Caco-2 (cell line): Measurements from ENCODE around the gene PDLIM1. TPM values are rescaled to one million over a fixed set of nuclear protein-coding genes. Genes with fewer than 3 reads are reported as not detected.

Experiments used
- BruUV-seq: library from RNA; stranded (reverse); fragments of 400-500 nt; replicated peaks from 2 replicates; lab custom pipeline; 2021; lab: Mats Ljungman, UMichigan
- CTCF ChIA-PET: fragments of 300-600 bp; sonication (Branson Sonifier 250); formaldehyde crosslinking; loops from one replicate; lab custom pipeline; 2022; ENCODE audit warnings: antibody characterized with exemption; lab: Charles Lee
- POLR2A ChIA-PET: fragments of 300-600 bp; sonication (Branson Sonifier 250); formaldehyde crosslinking; loops from one replicate; lab custom pipeline; 2022; ENCODE audit warnings: antibody characterized with exemption; lab: Charles Lee
- DNase-seq, 2 experiments: peaks; one replicate each; pipeline versions ENCODE4 v3.0.0 to v3.0.0-alpha.2; 2020 to 2022
- H3K27me3 ChIP-seq: replicated peaks from 2 replicates; pipeline ENCODE4 v1.6.0; 2011; ENCODE audit warnings: low read length; ENCODE audit not compliant: control insufficient read depth, insufficient read depth
- H3K36me3 ChIP-seq: 2 replicates; pipeline ENCODE4 v1.5.1; 2011; ENCODE audit warnings: low read length; ENCODE audit not compliant: control insufficient read depth, insufficient read depth
- H3K4me1 ChIP-seq: fragments of 250-450 bp; sonication (Bioruptor Pico); 2 replicates; pipeline ENCODE4 v1.5.1; 2020; ENCODE audit warnings: mild to moderate bottlenecking
- H3K4me3 ChIP-seq: 2 replicates; pipeline ENCODE4 v1.5.1; 2011; ENCODE audit warnings: low read depth, mild to moderate bottlenecking, control low read depth, low read length
- H3K9me3 ChIP-seq: fragments of 250-450 bp; sonication (Bioruptor Pico); 2 replicates; pipeline ENCODE4 v1.5.1; 2020; ENCODE audit warnings: mild to moderate bottlenecking, moderate library complexity
- H3K27ac Mint-ChIP-seq: one replicate; pipeline ENCODE4 v1.8.0; 2022; ENCODE audit warnings: mixed read lengths; ENCODE audit not compliant: unreplicated experiment
- H3K27me3 Mint-ChIP-seq: one replicate; pipeline ENCODE4 v1.8.0; 2022; ENCODE audit warnings: mixed read lengths; ENCODE audit not compliant: insufficient read depth, unreplicated experiment
- H3K36me3 Mint-ChIP-seq: one replicate; pipeline ENCODE4 v1.8.0; 2022; ENCODE audit warnings: mild to moderate bottlenecking, mixed read lengths; ENCODE audit not compliant: insufficient read depth, unreplicated experiment
- H3K4me1 Mint-ChIP-seq: one replicate; pipeline ENCODE4 v1.8.0; 2022; ENCODE audit warnings: low read depth, mixed read lengths; ENCODE audit not compliant: unreplicated experiment
- H3K4me3 Mint-ChIP-seq: one replicate; pipeline ENCODE4 v1.8.0; 2022; ENCODE audit warnings: mild to moderate bottlenecking, moderate library complexity, mixed read lengths; ENCODE audit not compliant: unreplicated experiment
- H3K9me3 Mint-ChIP-seq: one replicate; pipeline ENCODE4 v1.8.0; 2022; ENCODE audit warnings: mixed read lengths; ENCODE audit not compliant: unreplicated experiment
- intact Hi-C: fragments of 100-400 bp; cut with micrococcal nuclease; formaldehyde crosslinking; loops from one replicate; pipeline ENCODE4 v1.10.0; 2022; ENCODE audit not compliant: unreplicated experiment
- total RNA-seq: library from RNA; stranded (reverse); gene quantifications from 2 replicates; pipeline ENCODE4 v1.2.3, GENCODE V29; 2022
- TF ChIP-seq, protein P1 (sequence below), 2 experiments: fragments of 200-600 bp in 1 of 2; IDR thresholded peaks; 1 replicate in 1 of 2; 2 replicates in 1 of 2; pipeline versions ENCODE4 v1.5.1 to v1.8.0; 2011 to 2022; ENCODE audit warnings: antibody characterized with exemption in 1 of 2, control low read depth in 1 of 2, inconsistent platforms in 1 of 2, low read depth in 1 of 2, low read length in 1 of 2, mild to moderate bottlenecking in 1 of 2, moderate library complexity in 1 of 2; ENCODE audit not compliant: insufficient read depth in 1 of 2, severe bottlenecking in 1 of 2, unreplicated experiment in 1 of 2

PDLIM1 gene
- total RNA-seq, 1 experiment from 2014 or later: 506 TPM

GRCh38 chr10:95253007-95253406 lies 37.8 kb downstream of the PDLIM1 start:
- Mint-ChIP-seq H3K27me3 (no peaks in the 10 kb centered on the region), H3K27ac (peak overlapping the region; percentile 29), H3K4me1 (peaks cover 44% of the 10 kb centered on the region), H3K4me3 (no peak overlapping the region), H3K36me3 (peaks cover 93% of the 10 kb centered on the region), H3K9me3 (no peaks in the 10 kb centered on the region)
- CTCF ChIA-PET: no interaction called here
- no TSS peak for BruUV-seq
- intact Hi-C loops: no loop called here
- POLR2A ChIA-PET: no interaction called here
- Histone ChIP-seq H3K36me3 (no peaks in the 10 kb centered on the region; the same call in 1 of the 2 replicates), H3K27me3 (no peaks in the 10 kb centered on the region), H3K9me3 (0 out of 2 replicates have a peak, but pooled peaks cover 4% of the 10 kb centered on the region), H3K4me1 (peaks cover 25% of the 10 kb centered on the region), H3K4me3 (no peak overlapping the region)
- TF ChIP-seq, protein P1, sequence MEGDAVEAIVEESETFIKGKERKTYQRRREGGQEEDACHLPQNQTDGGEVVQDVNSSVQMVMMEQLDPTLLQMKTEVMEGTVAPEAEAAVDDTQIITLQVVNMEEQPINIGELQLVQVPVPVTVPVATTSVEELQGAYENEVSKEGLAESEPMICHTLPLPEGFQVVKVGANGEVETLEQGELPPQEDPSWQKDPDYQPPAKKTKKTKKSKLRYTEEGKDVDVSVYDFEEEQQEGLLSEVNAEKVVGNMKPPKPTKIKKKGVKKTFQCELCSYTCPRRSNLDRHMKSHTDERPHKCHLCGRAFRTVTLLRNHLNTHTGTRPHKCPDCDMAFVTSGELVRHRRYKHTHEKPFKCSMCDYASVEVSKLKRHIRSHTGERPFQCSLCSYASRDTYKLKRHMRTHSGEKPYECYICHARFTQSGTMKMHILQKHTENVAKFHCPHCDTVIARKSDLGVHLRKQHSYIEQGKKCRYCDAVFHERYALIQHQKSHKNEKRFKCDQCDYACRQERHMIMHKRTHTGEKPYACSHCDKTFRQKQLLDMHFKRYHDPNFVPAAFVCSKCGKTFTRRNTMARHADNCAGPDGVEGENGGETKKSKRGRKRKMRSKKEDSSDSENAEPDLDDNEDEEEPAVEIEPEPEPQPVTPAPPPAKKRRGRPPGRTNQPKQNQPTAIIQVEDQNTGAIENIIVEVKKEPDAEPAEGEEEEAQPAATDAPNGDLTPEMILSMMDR (IDR thresholded peaks at IDR 0.05; ENCODE audit: insufficient read depth in 1 of 2, low read depth in 1 of 2, low read length in 1 of 2, severe bottlenecking in 1 of 2, unreplicated experiment in 1 of 2): no peak
- DNase-seq: no peak

- Histone ChIP-seq H3K9me3 (no peaks in the 10 kb centered on the region), H3K4me3 (no peak overlapping the region), H3K27me3 (no peaks in the 10 kb centered on the region), H3K36me3 (peaks cover 1% of the 10 kb centered on the region; the same call in 1 of the 2 replicates), H3K4me1 (peaks cover 39% of the 10 kb centered on the region)
- BruUV-seq: no TSS peak
- no peak for DNase-seq
- peaks cover 91% of the 10 kb centered on the region for H3K36me3 Mint-ChIP-seq
- H3K4me1 Mint-ChIP-seq: peaks cover 53% of the 10 kb centered on the region
- ChIA-PET POLR2A (no interaction called here), CTCF (no interaction called here)
- no peaks in the 10 kb centered on the region for H3K27me3 Mint-ChIP-seq
- H3K9me3 Mint-ChIP-seq: no peaks in the 10 kb centered on the region
- no peak overlapping the region for H3K4me3 Mint-ChIP-seq
- H3K27ac Mint-ChIP-seq: no peak overlapping the region
- TF ChIP-seq, protein P1 (IDR thresholded peaks at IDR 0.05; ENCODE audit: insufficient read depth in 1 of 2, low read depth in 1 of 2, low read length in 1 of 2, severe bottlenecking in 1 of 2, unreplicated experiment in 1 of 2): no peak
- intact Hi-C loops: no loop called here
Measured at GRCh38 chr10:95250856-95251255, 39.9 kb downstream of the PDLIM1 start.

DNA sequence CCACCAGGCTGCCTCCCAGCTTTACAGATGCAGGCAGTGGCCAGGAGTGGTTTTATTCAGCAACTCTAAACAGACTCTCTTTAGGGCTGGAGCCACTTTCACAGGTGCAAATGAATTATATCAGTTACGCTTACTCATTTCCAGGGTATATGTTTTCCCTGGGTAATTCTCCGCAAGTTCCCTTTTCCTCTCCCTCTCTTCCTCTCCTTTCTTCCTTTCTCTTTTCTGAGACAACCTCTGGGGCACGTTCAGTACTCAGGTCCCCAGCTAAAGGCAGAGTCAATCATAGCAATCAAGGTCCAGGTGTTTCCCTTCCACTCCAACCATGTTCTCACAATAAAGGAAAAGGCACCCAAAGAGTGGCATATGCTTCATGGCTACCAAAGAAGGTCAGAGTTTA lies 41.3 kb downstream of the PDLIM1 start:
- DNase-seq: no peak
- Mint-ChIP-seq H3K27me3 (no peaks in the 10 kb centered on the region), H3K27ac (peak overlapping the region; percentile 84), H3K4me1 (peaks cover 46% of the 10 kb centered on the region), H3K9me3 (no peaks in the 10 kb centered on the region), H3K4me3 (no peak overlapping the region), H3K36me3 (peaks cover 91% of the 10 kb centered on the region)
- intact Hi-C loops: loop anchor here (5.0 kb wide), 1 partner anchor 353 kb away; no protein-coding TSS in a partner anchor
- peaks cover 6% of the 10 kb centered on the region for H3K36me3 ChIP-seq
- no peaks in the 10 kb centered on the region for H3K9me3 ChIP-seq
- H3K4me1 ChIP-seq: peaks cover 39% of the 10 kb centered on the region
- no peaks in the 10 kb centered on the region for H3K27me3 ChIP-seq
- CTCF ChIA-PET: interaction anchor here (0.8 kb wide), 1 partner anchor 15 kb away, joined by 3 read pairs; no protein-coding TSS in a partner anchor
- POLR2A ChIA-PET: no interaction called here
- no TSS peak for BruUV-seq
- H3K4me3 ChIP-seq: no peak overlapping the region
- TF ChIP-seq, protein P1 (IDR thresholded peaks at IDR 0.05; ENCODE audit: insufficient read depth in 1 of 2, low read depth in 1 of 2, low read length in 1 of 2, severe bottlenecking in 1 of 2, unreplicated experiment in 1 of 2): no peak
